Stimulated activated naive CD8-positive, alpha-beta T cell treated with anti-CD3 and anti-CD28 coated beads, Interleukin-15, amount 100 ng/mL, for 72 hours (primary cell): ENCODE results near the gene SEMA4B.
A peak's percentile ranks its signal among the peaks of the same experiment; 100 is the strongest.

Experiments
- ATAC-seq: fragments of 150-1000 bp; cut with Tn5 transposase; 2 replicates; pipeline ENCODE4 v1.10.0; 2021; ENCODE audit warnings: mild to moderate bottlenecking, moderate library complexity
- DNase-seq, 2 donors: peaks; one replicate each; pipeline ENCODE4 v3.0.0; 2021 to 2022
- H3K27ac Mint-ChIP-seq, 2 donors: one replicate each; pipeline ENCODE4 v1.8.0; 2022; ENCODE audit warnings: mild to moderate bottlenecking in 2 of 2, mixed read lengths in 2 of 2, moderate library complexity in 2 of 2
- H3K27me3 Mint-ChIP-seq: one replicate; pipeline ENCODE4 v1.8.0; 2022; ENCODE audit warnings: mixed read lengths
- H3K4me1 Mint-ChIP-seq: one replicate; pipeline ENCODE4 v1.8.0; 2022; ENCODE audit warnings: mild to moderate bottlenecking, mixed read lengths
- H3K4me3 Mint-ChIP-seq, 2 donors: one replicate each; pipeline ENCODE4 v1.8.0; 2022; ENCODE audit warnings: mild to moderate bottlenecking in 2 of 2, mixed read lengths in 2 of 2, moderate library complexity in 1 of 2
- H3K9me3 Mint-ChIP-seq, 2 donors: one replicate each; pipeline ENCODE4 v1.8.0; 2022; ENCODE audit warnings: mixed read lengths in 2 of 2

The SEMA4B gene

GRCh38 chr15:90227336-90227735 lies 26.2 kb downstream of the SEMA4B start:
- ATAC-seq (no peak), DNase-seq (no peak)
- Mint-ChIP-seq H3K9me3 (no peaks in the 10 kb centered on the region), H3K4me3 (no peak overlapping the region), H3K27ac (no peak overlapping the region), H3K27me3 (no peaks in the 10 kb centered on the region), H3K4me1 (peaks cover 36% of the 10 kb centered on the region)

- Mint-ChIP-seq H3K4me1 (peaks cover 44% of the 10 kb centered on the region), H3K27ac (peak overlapping the region in 1 of 2 donors; percentile 90), H3K9me3 (no peaks in the 10 kb centered on the region), H3K27me3 (no peaks in the 10 kb centered on the region), H3K4me3 (no peak overlapping the region)
- no peak for DNase-seq
- ATAC-seq: no peak
Measured at GRCh38 chr15:90227816-90228772, 27.0 kb downstream of the SEMA4B start.

- ATAC-seq: no peak
- Mint-ChIP-seq H3K9me3 (no peaks in the 10 kb centered on the region), H3K4me3 (no peak overlapping the region), H3K27ac (peak overlapping the region in 1 of 2 donors; percentile 5), H3K27me3 (no peaks in the 10 kb centered on the region), H3K4me1 (peaks cover 44% of the 10 kb centered on the region)
- no peak for DNase-seq
Measured at GRCh38 chr15:90228960-90229359, 27.8 kb downstream of the SEMA4B start.

GRCh38 chr15:90230071-90230494 lies 29.0 kb downstream of the SEMA4B start:
- Mint-ChIP-seq H3K9me3 (no peaks in the 10 kb centered on the region), H3K27me3 (no peaks in the 10 kb centered on the region), H3K4me3 (peak overlapping the region; percentile 89), H3K4me1 (peaks cover 52% of the 10 kb centered on the region), H3K27ac (peak overlapping the region in 1 of 2 donors; percentile 34)
- ATAC-seq: no peak
- DNase-seq: no peak

- Mint-ChIP-seq H3K9me3 (no peaks in the 10 kb centered on the region), H3K4me3 (peak overlapping the region; percentile 89), H3K4me1 (peaks cover 57% of the 10 kb centered on the region), H3K27me3 (no peaks in the 10 kb centered on the region), H3K27ac (peak overlapping the region; percentile 98 to 99)
- ATAC-seq: no peak
- DNase-seq: no peak
Measured at GRCh38 chr15:90230610-90231009, 29.5 kb downstream of the SEMA4B start.

GRCh38 chr15:90231028-90232017 lies 30.2 kb downstream of the SEMA4B start:
- peak; percentile 49 to 72 for DNase-seq
- peak overlapping the region; percentile 98 to 99 for H3K27ac Mint-ChIP-seq
- H3K9me3 Mint-ChIP-seq: no peaks in the 10 kb centered on the region
- peaks cover 59% of the 10 kb centered on the region for H3K4me1 Mint-ChIP-seq
- ATAC-seq: peak; percentile 67
- H3K27me3 Mint-ChIP-seq: no peaks in the 10 kb centered on the region
- peak overlapping the region; percentile 89 to 93 for H3K4me3 Mint-ChIP-seq

- Mint-ChIP-seq H3K4me1 (peaks cover 59% of the 10 kb centered on the region), H3K27ac (peak overlapping the region; percentile 34 to 35), H3K4me3 (peak overlapping the region; percentile 89 to 93)
Measured at GRCh38 chr15:90232196-90232595, 31.1 kb downstream of the SEMA4B start.

GRCh38 chr15:90232941-90233386 lies 31.8 kb downstream of the SEMA4B start:
- Mint-ChIP-seq H3K27ac (peak overlapping the region; percentile 54 to 74), H3K4me1 (peaks cover 59% of the 10 kb centered on the region), H3K27me3 (no peaks in the 10 kb centered on the region), H3K4me3 (peak overlapping the region; percentile 89 to 93), H3K9me3 (no peaks in the 10 kb centered on the region)
- no peak for ATAC-seq
- no peak for DNase-seq

More at GRCh38 chr15:90232196-90232595, 31.1 kb downstream of the SEMA4B start:
- Mint-ChIP-seq H3K27me3 (no peaks in the 10 kb centered on the region), H3K9me3 (no peaks in the 10 kb centered on the region)
- DNase-seq (no peak), ATAC-seq (no peak)

GRCh38 chr15:90233387-90234095 lies 32.4 kb downstream of the SEMA4B start, which contains the start of gene CIB1:
Gene CIB1 (minus strand): TSS chr15:90233941. CDS start chr15:90233885, 56 bp downstream.
- peak within 1 kb of the TSS; percentile 83 to 94 for H3K27ac Mint-ChIP-seq
- ATAC-seq (peak; percentile 91), DNase-seq (peak; percentile 98 to 99)
- H3K4me3 Mint-ChIP-seq: peak within 1 kb of the TSS; percentile 89 to 93
- H3K27me3 Mint-ChIP-seq: no peaks in the 10 kb centered on the region
- no peaks in the 10 kb centered on the region for H3K9me3 Mint-ChIP-seq
- H3K4me1 Mint-ChIP-seq: peaks cover 62% of the 10 kb centered on the region

- DNase-seq (no peak), ATAC-seq (peak; percentile 80)
- Mint-ChIP-seq H3K27me3 (no peaks in the 10 kb centered on the region), H3K27ac (peak within 1 kb of the TSS; percentile 83 to 94), H3K4me3 (peak within 1 kb of the TSS; percentile 89 to 93), H3K9me3 (no peaks in the 10 kb centered on the region), H3K4me1 (peaks cover 60% of the 10 kb centered on the region)
Measured at GRCh38 chr15:90234096-90234988, 33.2 kb downstream of the SEMA4B start, which contains the start of gene GDPGP1. Gene GDPGP1 (plus strand): TSS chr15:90234209. CDS start chr15:90240909, 6,700 bp downstream.

- Mint-ChIP-seq H3K27ac (no peak overlapping the region), H3K27me3 (no peaks in the 10 kb centered on the region), H3K4me3 (no peak overlapping the region), H3K4me1 (peaks cover 24% of the 10 kb centered on the region), H3K9me3 (no peaks in the 10 kb centered on the region)
- ATAC-seq (no peak), DNase-seq (no peak)
Measured at GRCh38 chr15:90239371-90239770, 38.2 kb downstream of the SEMA4B start.

- Mint-ChIP-seq H3K4me1 (peaks cover 11% of the 10 kb centered on the region), H3K27ac (no peak overlapping the region), H3K4me3 (no peak overlapping the region), H3K27me3 (no peaks in the 10 kb centered on the region), H3K9me3 (no peaks in the 10 kb centered on the region)
- DNase-seq (no peak), ATAC-seq (no peak)
Measured at GRCh38 chr15:90240856-90241255, 39.7 kb downstream of the SEMA4B start.

- Mint-ChIP-seq H3K27ac (no peak overlapping the region), H3K9me3 (no peaks in the 10 kb centered on the region), H3K4me3 (no peak overlapping the region), H3K27me3 (no peaks in the 10 kb centered on the region), H3K4me1 (peaks cover 11% of the 10 kb centered on the region)
- DNase-seq (no peak), ATAC-seq (peak; percentile 28)
Measured at GRCh38 chr15:90241343-90242192, 40.4 kb downstream of the SEMA4B start.
